Keratinocyte (primary cell): Measurements from ENCODE around the gene POR.

Experiments
- EZH2 ChIP-seq: IDR thresholded peaks from one replicate; pipeline ENCODE4 v1.6.1; 2012; ENCODE audit warnings: inconsistent platforms, mild to moderate bottlenecking, low read length, moderate library complexity
- TF ChIP-seq, protein P1 (sequence below), 3 experiments: IDR thresholded peaks in 1 of 3; conservative IDR thresholded peaks in 1 of 3; optimal IDR thresholded peaks in 1 of 3; 2 replicates in 2 of 3; 3 replicates in 1 of 3; pipeline versions ENCODE3 to v1.5.1; 2011; ENCODE audit warnings: low read length in 3 of 3, mild to moderate bottlenecking in 3 of 3, moderate library complexity in 2 of 3, control low read depth in 1 of 3, inconsistent platforms in 1 of 3; ENCODE audit not compliant: insufficient read depth in 2 of 3; ENCODE audit errors: extremely low read depth in 1 of 3

DNA sequence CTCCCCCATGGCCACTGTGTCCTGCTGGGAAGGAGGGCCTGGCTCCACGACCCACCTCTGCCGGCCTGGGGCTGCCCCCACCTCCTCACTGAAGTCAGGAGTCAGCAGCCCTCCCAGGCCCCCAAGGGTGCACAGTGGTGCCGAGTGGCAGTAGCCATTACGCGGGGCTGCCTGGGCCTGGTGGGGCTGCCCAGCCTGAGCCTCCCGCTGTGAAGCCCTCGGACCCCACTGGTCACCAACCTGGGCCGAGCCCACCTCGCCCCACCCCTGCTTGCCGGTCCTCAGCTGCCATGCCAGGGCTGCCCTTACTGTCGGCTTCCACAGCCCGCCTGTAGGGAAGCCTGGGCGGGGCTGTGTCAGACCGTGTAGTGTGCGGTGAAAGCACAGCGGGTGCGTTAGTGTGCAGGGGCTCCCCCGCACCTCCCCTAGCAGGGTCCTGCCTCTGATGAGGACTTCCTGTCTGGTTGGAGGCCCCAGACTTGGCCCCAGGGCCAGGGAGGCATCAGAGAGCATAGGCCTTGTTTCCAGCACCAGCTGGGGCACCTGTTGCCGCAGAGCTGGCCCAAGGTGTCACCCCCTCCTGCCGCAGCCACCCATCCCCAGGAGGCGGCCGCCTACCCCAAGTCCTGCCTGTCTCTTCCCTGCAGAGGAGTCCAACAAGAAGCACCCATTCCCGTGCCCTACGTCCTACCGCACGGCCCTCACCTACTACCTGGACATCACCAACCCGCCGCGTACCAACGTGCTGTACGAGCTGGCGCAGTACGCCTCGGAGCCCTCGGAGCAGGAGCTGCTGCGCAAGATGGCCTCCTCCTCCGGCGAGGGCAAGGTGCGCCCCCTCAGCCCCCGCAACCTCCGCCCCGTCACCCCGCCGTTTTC lies 69.4 kb downstream of the POR start:
- TF ChIP-seq, protein P1, sequence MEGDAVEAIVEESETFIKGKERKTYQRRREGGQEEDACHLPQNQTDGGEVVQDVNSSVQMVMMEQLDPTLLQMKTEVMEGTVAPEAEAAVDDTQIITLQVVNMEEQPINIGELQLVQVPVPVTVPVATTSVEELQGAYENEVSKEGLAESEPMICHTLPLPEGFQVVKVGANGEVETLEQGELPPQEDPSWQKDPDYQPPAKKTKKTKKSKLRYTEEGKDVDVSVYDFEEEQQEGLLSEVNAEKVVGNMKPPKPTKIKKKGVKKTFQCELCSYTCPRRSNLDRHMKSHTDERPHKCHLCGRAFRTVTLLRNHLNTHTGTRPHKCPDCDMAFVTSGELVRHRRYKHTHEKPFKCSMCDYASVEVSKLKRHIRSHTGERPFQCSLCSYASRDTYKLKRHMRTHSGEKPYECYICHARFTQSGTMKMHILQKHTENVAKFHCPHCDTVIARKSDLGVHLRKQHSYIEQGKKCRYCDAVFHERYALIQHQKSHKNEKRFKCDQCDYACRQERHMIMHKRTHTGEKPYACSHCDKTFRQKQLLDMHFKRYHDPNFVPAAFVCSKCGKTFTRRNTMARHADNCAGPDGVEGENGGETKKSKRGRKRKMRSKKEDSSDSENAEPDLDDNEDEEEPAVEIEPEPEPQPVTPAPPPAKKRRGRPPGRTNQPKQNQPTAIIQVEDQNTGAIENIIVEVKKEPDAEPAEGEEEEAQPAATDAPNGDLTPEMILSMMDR (optimal IDR thresholded peaks at IDR 0.05 in 1 of 3, IDR thresholded peaks at IDR 0.05 in 1 of 3, conservative IDR thresholded peaks at IDR 0.05 in 1 of 3; ENCODE audit: extremely low read depth in 1 of 3, insufficient read depth in 2 of 3, low read length in 3 of 3), result no peak
- no peak for TF ChIP-seq EZH2
